Cardiac septum (tissue), 1 donor: ENCODE measurements around the gene CGNL1. TPM values are rescaled to one million over a fixed set of nuclear protein-coding genes. Genes with fewer than 3 reads are reported as not detected.

Experiments used
- DNase-seq: peaks from one replicate; pipeline ENCODE4 v3.0.0-alpha.2; 2020; ENCODE audit warnings: low spot score
- intact Hi-C: fragments of 100-400 bp; cut with DNase I; formaldehyde crosslinking; loops from one replicate; pipeline ENCODE4 v1.14.0; 2022
- total RNA-seq: library from RNA; stranded (reverse); fragmentation: NEBNext Ultra II Directional; extraction: Animal tissue kit (Norgen Biotek cat#: 25700); gene quantifications from one replicate; pipeline ENCODE4 v1.2.1, GENCODE V29; 2021
- donor health status: DM: no; HTN: no; CAD: no.

CGNL1 gene
- total RNA-seq, 1 donor from 2014 or later: 19.6 TPM

GRCh38 chr15:57379487-57379886, 3.2 kb downstream of the CGNL1 start:
- intact Hi-C loops: no loop called here
- DNase-seq: no peak

DNA sequence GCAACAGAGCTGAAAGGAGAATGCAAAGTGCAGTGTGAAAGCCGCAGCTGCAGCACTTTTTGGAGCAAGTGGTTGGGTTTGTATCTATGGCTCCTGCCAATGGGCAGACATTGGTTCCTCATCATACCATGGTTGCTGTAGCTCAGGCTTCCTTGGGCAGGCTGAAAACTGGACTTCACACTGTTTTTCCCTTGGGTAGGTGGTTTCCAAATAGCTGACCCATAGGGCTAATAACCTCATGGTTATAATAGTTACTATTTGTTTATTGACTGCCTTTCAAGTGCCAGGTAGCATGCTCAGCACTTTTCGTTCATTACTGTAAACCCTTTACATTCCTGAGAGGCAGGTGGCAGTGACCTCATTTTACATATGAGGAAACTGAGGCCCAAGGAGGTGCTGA, 4.5 kb downstream of the CGNL1 start:
- intact Hi-C loops: no loop called here
- DNase-seq: no peak

DNA sequence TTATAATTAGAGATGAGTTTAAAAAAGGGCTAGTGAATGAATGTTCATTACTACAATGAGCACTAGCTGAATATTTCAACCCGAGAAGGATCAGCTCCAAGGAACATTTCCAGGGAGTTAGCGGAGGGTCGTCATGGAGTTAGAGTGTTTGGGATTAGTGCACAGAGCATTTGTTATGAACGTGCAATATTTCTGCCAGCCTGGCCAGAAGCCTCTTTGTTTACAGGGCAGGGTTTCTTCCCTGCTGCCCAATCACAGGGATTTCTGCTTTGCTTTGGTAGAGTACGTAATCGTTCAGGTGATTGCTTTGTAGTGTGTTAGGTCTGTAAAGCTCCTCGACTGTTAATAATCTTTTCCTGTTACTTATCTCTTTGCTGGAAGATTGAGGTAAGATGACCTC, 5.9 kb downstream of the CGNL1 start:
- intact Hi-C loops: no loop called here
- DNase-seq: no peak

- no peak for DNase-seq
- intact Hi-C loops: no loop called here
Observed at GRCh38 chr15:57382969-57383368, 6.7 kb downstream of the CGNL1 start.

GRCh38 chr15:57384024-57384423, 7.7 kb downstream of the CGNL1 start:
- no peak for DNase-seq
- intact Hi-C loops: no loop called here

- intact Hi-C loops: no loop called here
- DNase-seq: no peak
Observed at GRCh38 chr15:57384816-57385215, 8.5 kb downstream of the CGNL1 start.

DNA sequence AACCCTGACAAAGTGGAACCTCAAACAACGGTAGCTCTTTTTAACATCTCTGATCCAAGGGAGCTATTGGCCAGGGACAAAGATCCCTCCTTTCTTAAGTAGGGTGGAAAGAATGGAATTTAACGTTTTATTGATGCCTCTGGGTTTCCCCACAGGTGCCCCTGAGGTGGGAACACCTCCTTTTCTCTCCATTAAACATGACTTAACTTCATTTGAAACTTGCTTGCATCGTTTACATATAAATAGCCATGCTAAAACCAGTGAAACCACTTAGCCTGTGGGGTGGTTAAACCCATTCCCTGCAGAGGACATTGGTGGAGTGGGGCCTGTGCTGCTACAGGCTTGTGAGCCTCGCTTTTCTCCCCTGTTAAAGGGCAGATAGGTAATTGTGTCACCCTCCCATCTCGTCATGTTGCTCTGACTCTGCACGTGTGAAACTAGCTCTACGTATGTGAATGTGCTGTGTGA, 9.7 kb downstream of the CGNL1 start:
- DNase-seq: no peak
- intact Hi-C loops: no loop called here

DNA sequence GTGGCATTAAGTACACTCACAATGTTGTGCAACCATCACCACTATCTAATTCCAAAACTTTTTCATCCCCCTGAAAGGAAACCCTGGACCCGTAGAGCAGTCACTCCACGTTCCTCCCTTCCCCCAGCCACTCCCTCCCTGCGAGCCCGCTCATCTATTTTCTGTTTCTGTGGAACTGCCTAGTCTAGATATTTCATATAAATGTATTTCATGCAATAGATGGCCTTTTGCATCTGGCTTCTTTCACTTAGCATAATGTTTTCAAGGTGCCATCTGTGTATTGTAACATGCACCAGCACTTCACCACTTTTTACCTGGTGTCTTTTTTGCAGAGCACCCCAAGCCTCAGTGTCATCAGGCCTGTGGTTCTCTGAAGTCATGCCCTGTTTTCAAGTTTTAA, 10.7 kb downstream of the CGNL1 start:
- intact Hi-C loops: no loop called here
- no peak for DNase-seq

DNA sequence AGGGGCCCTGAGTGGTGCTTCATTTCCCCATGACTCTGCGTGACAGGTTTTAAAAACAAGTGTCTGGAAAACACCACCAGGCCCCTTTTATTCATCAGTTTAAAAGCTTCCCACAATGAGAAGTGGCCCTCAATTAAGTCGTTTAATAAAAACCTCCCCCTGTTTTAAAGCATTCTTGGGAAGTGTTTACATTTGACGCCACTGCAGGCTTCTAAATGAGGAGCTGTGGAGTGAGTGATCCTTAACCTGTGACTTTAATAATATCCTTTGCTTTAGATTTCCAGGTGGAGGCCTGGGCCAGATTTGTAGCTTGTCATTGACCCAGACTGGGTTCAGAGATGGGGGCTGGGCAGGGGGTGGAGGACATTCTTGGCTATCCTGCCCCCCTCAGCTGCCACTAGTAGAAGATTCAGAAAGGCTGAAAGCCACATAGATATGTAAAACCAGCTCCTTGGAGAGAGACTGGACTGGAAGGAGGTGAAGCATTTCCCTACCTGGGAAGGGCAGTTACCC, 11.3 kb downstream of the CGNL1 start:
- intact Hi-C loops: no loop called here
- no peak for DNase-seq

DNA sequence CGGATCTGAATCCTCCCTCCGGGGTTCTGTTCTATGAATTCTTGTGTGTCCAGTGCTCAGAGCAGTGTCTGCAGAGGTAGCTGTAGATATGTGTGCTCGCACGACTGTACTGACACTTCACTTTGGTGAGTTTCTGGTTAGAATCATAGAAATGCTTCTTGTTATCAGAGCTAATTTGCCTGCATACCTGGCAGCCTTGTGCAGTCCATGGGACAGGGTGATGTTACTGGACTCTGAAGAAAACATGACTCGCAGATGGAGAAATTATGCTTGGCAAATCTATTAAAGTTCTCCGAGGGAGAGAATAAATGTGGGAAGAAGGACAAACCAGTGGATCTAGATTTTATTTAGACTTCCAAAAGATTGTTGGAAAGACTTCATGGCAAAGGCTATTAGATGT, 12.2 kb downstream of the CGNL1 start:
- intact Hi-C loops: no loop called here

GRCh38 chr15:57389991-57390390, 13.7 kb downstream of the CGNL1 start:
- intact Hi-C loops: no loop called here

More for the DNA sequence above, 12.2 kb downstream of the CGNL1 start:
- DNase-seq: no peak

GRCh38 chr15:57390583-57390982, 14.3 kb downstream of the CGNL1 start:
- intact Hi-C loops: no loop called here
- DNase-seq: no peak

More at GRCh38 chr15:57389991-57390390, 13.7 kb downstream of the CGNL1 start:
- no peak for DNase-seq

- intact Hi-C loops: no loop called here
- no peak for DNase-seq
Observed at GRCh38 chr15:57391537-57391936, 15.2 kb downstream of the CGNL1 start.

- intact Hi-C loops: no loop called here
- DNase-seq: no peak
Observed at GRCh38 chr15:57393061-57393460, 16.8 kb downstream of the CGNL1 start.

DNA sequence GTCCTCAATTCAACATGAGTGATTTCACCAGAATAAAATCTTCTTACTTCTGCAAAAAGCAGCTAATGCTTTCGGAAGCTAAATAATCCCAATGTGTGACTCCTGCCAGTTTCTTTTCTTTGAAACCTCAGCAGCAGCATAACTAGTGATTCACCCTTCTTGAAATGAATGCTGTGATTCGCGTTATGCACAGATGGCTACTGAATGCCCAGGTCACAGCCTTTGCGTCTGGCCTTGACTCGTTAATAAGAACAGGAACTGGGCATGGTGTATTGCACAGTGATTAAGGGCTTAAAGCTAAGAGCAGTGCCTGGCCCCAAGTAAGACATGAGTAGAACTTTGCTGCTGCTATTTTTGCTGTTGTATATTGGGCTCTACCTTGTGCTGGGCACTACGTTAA, 19.0 kb downstream of the CGNL1 start:
- DNase-seq: no peak
- intact Hi-C loops: no loop called here

GRCh38 chr15:57398336-57398735, 22.0 kb downstream of the CGNL1 start:
- DNase-seq: no peak
- intact Hi-C loops: no loop called here

DNA sequence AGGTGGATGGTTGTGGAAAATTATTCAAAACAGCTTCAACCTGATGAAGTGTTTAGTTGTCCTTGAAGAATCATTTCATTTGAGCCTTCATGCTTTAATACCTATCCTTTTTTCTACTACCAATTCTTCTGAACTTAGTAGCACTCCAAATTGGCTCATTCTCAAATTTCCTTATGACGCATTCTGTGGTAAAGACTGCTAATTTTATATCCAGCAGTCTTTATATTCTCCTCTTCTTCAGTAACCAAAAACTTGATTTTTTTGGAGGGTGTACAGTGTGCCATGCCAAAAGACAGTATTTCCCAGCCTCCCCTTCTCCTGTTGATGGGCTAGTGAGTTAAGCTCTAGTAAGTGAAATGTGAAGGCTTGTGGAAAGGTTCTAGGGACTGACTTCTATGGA, 25.2 kb downstream of the CGNL1 start:
- DNase-seq: no peak
- intact Hi-C loops: no loop called here

GRCh38 chr15:57403017-57403416, 26.7 kb downstream of the CGNL1 start:
- no peak for DNase-seq
- intact Hi-C loops: no loop called here

- no peak for DNase-seq
- intact Hi-C loops: no loop called here
Observed at GRCh38 chr15:57403566-57404325, 27.4 kb downstream of the CGNL1 start.

DNA sequence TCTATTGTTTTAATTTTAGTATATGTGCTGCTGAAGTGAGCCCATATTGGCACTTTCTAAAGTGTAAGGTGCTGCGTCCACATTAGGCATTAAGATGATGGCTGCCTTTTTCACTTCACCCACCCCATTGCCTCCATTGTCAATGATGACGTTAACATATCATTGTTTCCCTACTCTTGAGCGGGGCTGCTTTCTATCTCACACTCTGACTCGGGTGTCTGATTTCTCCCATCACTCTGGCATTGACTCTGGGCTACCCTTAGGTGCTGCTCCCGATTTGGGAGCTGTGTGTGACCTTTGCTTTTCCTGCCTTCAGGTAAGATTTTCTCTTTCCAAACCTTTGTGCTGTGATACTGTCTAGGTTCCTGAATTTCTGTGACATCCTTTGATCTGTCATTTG, 28.8 kb downstream of the CGNL1 start:
- intact Hi-C loops: no loop called here

GRCh38 chr15:57406062-57406772, 29.9 kb downstream of the CGNL1 start:
- intact Hi-C loops: no loop called here
- DNase-seq: no peak

More for the DNA sequence above, 28.8 kb downstream of the CGNL1 start:
- no peak for DNase-seq
